HTR-8/SVneo (cell line): ENCODE measurements around the gene SELENOP.
"Not testable (repeated sequence)": the region's sequence is repeated elsewhere in the genome, so short reads cannot be mapped to it uniquely, and the experiment has no call there.

Experiments
- DNase-seq: peaks from one replicate; pipeline ENCODE4 v3.0.0; 2011; ENCODE audit warnings: low spot score, mixed read lengths; ENCODE audit not compliant: insufficient read length
- FAIRE-seq: peaks from 2 replicates; lab custom pipeline; 2011; peaks lifted over from hg19 to GRCh38; lab: Jason Lieb, UNC

SELENOP gene, protein sequence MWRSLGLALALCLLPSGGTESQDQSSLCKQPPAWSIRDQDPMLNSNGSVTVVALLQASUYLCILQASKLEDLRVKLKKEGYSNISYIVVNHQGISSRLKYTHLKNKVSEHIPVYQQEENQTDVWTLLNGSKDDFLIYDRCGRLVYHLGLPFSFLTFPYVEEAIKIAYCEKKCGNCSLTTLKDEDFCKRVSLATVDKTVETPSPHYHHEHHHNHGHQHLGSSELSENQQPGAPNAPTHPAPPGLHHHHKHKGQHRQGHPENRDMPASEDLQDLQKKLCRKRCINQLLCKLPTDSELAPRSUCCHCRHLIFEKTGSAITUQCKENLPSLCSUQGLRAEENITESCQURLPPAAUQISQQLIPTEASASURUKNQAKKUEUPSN

DNA sequence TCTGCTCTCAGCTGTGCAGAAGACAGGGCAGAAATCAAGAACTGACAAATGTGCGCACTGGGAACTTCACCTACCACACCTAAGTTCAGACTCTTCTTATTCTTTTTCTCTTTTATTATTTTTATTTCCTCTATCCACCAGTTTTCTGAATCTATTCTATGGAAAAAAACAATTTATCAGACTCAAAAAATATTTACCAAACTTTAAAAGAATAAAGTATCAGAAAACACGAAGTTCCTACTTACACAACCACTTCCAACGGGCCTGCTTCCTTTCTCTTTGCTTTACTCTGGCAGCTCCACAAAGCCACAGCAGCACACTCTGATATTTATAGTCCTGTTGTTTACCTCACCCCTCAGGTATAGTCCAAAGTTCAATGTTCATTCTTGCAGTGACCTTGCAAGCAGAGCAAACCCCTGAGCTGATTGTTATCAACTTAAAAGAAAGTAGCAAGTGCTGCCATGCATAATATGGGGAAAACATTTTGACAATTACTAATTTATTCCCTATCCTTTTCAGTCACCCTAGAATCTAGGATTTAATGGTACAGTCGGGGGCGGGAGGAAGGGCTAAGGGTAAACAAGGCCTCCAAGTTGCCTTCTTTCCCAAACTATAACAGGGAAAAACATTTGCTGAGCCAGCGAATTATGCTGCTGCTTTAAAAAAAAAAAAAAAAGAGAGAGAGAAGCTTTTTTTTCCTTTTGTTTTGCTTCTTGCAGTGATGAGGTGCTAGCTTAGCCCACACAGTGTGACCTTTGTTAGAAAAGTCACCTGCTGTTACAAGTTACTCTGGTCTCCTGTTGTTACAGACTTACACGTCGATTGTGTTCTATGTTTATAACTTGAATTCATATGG, at the start of gene SELENOP:
Gene SELENOP, minus strand, starts transcription at position 302 of the 856 bp plus-strand sequence. CDS start 3,539 bp downstream, outside the sequence.
- DNase-seq (no peak), FAIRE-seq (no peak)

DNA sequence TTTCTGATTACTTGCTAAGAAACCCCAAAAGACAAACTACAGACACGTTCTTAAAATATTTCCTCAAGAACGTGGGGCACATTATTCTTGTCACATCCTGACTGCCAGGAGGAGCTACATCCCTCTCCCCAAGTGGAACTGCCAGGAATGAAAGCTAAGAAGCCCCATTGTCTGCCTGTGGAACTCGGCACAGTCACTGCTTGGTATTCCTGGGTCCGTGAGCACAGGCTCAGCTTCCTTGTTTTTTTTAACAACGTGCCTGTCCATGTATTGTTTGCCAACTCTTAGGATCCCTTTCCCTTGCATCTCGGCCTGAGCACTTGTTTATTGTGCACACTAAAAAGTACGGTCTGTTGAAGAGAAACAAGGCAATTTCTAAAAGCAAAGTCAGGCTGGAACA, 47.0 kb upstream of the SELENOP start:
- DNase-seq = no peak
- FAIRE-seq = no peak

DNA sequence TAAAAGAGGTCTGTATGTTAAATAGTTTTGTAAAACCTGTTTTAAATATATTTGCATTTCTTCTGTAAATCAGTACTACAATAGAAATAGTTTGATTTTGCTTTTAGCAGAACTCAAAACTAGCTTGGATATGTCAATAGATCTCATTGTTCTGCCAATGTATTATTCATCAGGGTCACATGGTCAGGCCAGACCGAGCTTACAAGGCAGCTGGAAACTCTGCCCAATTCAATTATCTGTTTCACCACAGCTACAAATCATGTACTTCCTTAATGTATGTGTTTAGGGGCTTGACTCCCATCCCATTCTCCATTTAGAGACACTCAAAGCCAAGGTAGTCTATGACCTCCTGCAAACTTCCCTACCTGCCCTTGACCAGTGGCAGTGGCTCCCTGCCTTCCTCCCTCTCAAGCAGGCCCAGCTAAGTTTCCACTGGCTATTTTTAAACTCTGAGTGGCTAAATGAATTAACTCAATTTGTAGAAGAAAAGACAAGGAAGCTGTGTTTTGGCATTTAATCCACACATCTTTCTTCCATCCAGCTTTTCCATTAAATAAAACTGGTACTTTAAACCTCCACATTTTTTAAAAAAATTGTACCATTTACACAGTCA, 46.4 kb upstream of the SELENOP start:
- FAIRE-seq (no peak), DNase-seq (no peak)

DNA sequence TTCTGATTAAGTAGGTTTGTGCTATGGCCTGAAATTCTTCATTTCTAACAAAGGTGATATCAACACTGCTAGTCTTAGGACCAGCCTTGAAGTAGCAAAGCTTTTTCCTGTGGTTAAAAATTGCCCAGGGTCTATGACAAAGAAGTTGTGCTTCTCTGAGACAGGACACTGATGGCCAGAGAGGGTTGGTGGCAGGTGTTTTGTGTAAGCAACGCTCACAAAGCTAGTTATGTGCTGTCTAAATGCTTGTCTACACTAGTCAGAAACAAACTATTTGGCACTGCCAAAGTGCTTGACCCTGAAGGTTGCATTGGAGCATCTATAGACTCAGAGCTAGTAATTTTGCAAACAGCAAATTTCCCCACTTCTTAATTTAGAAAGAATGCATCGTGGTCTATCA, 44.1 kb upstream of the SELENOP start:
- FAIRE-seq (no peak), DNase-seq (no peak)

DNA sequence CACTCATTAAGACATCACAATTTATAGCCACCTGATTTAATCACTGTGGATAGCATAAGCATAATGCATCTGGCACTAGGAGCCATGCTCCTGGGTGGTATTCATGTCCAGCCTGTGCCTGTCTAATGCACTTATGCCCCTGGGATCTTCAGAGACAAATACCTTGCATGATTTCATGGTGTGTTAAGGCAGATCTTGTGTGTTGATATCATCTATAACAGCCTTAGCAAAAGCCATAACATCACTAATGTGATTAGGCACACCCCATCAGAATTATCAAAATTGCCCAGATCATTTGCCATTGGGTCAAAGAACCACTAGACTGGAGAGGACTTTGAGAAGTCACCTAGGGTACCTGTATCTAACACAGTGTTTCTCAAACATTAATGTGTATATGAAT, 43.7 kb upstream of the SELENOP start:
- FAIRE-seq = no peak
- DNase-seq = no peak

DNA sequence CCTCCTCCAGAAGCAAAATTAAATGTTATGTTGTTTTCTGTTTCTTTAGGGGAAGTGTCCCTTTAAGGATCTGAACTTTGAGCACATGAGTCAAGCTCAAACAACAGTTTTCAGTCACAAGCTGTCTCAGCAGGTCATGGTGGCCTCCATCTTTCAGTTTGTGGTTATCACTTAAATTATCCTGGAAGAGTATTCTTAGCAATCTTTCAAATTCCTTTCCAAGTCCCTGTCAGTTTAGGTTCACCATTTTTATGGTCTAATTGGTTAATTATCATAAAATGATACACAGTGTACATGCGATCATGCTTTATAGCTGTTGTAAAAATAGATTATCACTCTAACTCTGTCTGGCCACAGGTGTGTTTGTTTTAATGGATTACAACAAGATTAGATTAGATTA, 43.1 kb upstream of the SELENOP start:
- no peak for DNase-seq

DNA sequence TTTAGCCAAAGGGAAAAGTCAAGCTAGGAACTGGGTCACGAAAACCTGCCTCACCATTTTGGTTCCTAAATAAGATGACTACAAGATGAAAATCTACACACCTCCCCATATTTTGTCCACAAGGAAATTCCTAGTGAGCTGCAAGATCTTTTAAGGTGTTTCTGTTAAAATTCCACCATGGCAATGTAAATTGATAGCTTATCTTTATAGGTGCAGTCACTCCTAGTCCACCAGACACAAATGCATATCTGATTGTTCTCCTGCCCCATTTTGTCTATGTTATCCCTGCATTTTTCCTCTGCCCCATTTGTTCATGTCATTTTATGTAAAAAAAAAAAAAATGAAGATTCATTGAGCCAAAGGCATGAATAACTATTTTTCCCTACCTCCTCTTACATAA, 41.1 kb upstream of the SELENOP start:
- FAIRE-seq = no peak

More for the DNA sequence above, 43.1 kb upstream of the SELENOP start:
- FAIRE-seq = no peak

DNA sequence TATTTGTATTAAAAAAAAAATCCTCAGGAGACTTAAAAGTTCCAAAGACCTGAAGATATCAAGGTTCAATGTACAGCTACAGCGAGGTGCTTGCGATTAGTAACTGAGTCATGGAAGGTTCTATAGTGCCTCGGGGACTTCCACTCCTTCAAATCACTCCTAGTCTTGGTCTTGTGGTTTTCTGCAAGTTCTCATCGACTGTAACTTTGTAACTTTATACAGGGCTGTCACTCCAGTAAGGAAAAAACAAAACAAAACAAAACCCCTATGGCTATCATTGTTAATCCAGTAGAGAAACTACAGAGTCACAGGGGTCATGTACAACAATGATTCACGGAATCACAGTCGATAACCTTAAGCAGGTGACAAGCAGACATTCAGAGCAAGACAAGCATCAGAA, 39.8 kb upstream of the SELENOP start:
- no peak for FAIRE-seq
- no peak for DNase-seq

More for the DNA sequence above, 41.1 kb upstream of the SELENOP start:
- DNase-seq = no peak

DNA sequence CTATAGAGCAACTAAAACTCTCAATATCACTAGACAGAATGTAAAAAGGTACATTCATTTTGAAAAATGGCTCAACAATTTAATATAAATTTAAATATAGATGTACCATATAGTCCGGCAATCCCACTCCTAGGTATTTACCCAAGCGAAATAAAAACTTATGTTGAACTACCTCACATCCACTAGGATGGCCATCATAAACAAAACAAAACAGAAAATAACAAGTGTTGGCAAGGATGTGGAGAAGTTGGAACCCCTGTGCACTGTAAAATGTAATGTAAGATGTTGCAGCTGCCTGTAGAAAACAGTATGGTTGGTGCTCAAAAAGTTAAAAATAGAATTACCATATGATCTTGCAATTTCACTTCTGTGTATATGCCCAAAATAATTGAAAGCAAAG, 36.9 kb upstream of the SELENOP start:
- DNase-seq (no peak), FAIRE-seq (no peak)

DNA sequence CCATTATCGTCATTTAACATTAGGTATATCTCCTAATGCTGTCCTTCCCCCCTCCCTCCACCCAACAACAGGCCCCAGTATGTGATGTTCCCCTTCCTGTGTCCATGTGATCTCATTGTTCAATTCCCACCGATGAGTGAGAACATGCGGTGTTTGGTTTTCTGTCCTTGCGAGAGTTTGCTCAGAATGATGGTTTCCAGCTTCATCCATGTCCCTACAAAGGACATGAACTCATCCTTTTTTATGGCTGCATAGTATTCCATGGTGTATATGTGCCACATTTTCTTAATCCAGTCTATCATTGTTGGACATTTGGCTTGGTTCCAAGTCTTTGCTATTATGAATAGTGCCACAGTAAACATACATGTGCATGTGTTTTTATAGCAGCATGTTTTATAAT, 32.7 kb upstream of the SELENOP start:
- FAIRE-seq, DNase-seq: not testable (repeated sequence)

DNA sequence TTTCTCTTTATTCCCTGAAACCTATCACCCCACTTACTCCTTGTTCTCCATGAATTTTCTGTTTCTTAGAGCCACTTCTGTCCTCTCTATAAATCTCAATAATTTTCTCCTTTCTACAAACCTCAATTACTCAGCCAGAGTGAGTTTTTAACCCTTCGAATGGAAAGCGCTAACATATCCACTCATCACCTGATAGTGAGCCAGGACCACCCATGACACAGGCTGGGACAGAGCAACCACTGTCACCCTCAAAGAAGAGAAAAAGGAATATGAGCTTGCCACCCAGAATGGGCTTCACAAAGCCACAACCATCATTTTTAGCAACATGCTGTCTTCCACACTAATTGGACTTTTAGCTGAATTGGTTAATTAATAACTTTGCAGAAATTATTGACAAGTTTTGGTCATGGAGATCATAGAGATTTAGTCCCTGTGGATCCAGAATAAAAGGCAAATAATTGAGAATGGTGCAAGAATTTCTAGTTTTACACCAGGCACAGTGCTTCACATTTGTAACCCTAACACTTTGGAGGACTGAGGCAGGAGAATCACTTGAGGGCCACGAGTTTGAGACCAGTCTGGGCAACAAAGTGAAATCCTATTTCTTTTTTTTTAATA, 32.1 kb upstream of the SELENOP start:
- FAIRE-seq (no peak), DNase-seq (no peak)

DNA sequence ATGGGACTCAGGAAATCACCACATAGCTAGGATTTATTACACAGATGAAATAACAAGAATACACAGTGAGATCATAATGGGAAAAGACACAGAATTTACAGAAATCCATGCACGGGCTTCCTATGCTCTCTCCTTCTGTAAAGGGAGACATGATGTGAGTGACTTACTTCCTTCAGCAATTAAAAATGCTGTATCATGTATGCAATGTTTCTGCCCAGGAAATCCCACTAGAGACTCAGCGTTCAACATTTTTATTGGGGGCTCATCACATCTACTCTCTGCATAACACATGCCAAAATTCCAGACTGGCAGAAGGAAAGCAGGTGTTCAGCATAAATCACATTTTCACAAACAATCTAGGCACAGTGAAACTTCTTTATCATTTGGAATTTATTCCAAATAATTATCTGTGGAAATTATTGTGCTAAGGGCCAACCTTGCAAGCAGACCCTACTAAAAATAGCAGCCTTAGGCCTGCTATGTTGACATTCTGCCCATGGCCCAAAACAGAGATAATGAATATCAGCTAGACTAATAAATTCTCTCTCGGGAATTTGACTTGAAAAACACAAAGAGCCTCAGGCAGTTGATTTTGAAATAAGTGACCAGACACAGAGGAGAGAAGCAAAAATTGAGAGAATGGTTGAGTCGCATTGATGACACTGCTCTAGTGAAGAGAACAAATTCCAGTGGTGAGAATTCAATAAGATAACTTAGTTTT, 31.4 kb upstream of the SELENOP start:
- DNase-seq (no peak), FAIRE-seq (no peak)

DNA sequence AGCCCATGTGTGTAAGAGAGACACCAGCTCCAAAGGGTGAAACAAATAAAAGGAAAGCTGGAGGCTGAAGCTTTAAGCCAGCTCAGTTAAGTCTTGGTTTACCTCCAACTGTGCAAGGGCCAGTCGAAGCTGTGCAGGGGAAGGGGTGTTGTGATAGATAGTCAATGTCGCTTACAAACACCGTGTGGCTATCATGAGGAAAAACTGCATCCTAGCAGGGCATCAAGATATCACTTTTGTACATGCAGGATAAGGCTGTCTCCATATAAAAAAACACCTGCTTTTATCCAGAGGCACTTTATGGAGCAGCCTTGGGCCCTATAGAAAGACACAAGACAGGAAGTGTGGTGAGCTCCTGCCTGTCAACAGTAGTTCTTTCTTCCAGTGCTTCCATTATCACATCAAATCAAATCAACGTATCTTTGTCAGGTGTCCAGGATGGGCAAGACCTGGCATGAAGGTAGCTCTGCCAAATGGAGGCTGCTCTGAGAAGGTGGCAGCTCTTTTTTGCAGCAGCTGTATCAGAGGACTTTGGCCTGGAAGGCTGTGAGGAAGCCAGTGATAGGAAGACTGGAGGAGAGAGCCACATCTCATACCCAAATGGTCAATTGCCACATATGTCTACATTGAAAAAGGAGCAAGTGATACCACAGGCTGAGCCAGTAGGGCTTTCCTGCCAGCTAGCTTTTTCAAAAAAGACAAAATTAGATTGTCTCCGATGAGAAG, 29.3 kb upstream of the SELENOP start:
- FAIRE-seq = no peak
- no peak for DNase-seq

DNA sequence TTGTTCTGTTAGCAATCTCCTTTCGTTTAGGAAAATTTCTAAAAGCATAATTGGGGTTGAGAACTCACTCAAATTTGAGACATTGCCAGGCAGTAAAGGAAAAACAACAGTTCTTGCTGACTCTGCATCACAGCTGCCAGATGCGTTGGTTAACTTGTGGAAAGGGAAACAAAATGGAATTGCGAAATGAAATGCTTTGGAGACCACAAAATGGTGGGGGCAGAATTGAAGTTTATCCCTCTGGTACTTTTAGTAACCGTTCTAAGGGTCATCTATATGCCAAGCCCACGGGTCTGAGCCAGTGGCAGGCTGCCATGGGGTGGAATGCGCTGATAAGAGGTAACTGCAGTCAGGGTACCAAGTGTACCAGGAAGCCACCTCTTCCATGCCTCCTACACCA, 28.6 kb upstream of the SELENOP start:
- DNase-seq = peak; percentile 38
- FAIRE-seq = peak; percentile 4

DNA sequence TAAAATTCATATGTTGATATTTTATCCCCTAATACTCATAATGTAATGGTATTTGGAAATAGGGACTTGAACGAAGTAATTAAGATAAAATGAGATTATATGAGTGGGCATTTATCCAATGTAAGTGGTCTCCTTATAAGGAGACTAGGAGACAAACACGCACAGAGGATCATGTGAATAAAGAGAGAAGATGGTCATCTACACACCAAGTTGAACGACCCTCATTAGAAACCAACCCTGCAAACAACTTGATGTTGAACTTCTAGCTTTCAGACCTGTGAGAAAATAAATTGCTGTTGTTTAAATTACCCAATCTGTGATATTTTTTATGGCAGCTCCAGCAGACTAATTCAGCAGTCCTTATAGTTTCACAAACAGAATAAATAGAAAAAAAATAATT, 27.5 kb upstream of the SELENOP start:
- FAIRE-seq = no peak
- DNase-seq = no peak

DNA sequence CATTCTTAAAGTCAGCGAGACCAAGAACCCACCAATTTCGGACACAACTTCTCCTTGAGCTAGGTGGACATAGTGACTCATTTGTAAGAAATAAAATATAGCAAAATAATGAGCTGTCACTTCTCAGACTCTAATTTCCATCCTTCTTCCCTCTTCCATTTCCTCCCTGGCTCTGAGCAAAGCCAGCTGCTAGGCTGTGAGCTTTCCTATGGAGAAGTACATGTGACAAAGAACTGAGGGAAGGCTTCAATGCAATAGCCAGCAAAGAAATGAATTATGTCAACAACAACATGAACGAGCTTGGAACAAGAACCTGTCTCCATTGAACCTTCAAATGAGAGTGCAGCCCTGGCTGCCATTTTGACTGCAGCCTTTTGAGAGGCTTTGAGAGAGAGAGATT, 25.9 kb upstream of the SELENOP start:
- DNase-seq = no peak
- no peak for FAIRE-seq

DNA sequence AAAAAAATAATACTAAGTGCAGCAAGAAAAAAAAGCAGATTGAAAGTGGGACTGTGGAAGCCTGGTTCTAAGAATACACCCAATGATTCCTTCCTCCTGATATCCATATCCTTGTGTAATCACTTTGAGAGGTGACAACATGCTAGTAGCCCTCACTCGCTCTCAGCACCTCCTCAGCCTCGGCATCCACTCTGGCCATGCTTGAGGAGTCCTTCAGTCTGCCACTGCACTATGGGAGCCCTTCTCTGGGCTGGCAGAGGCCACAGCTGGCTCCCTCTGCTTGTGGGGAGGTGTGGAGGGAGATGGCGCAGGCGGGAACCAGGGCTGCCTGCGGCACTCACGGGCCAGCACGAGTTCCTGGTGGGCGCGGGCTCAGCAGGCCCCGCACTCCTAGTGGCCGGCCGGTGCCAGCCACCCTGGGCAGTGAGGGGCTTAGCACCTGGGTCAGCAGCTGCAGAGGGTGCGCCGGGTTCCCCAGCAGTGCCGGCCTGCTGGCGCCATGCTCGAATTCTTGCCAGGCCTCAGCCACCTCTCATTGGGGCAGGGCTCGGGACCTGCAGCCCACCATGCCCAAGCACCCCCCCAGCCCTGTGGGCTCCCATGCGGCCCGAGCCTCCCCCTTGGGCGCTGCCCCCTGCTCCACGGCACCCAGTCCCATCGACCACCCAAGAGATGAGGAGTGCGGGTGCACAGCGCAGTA, 24.5 kb upstream of the SELENOP start:
- FAIRE-seq = no peak
- no peak for DNase-seq

DNA sequence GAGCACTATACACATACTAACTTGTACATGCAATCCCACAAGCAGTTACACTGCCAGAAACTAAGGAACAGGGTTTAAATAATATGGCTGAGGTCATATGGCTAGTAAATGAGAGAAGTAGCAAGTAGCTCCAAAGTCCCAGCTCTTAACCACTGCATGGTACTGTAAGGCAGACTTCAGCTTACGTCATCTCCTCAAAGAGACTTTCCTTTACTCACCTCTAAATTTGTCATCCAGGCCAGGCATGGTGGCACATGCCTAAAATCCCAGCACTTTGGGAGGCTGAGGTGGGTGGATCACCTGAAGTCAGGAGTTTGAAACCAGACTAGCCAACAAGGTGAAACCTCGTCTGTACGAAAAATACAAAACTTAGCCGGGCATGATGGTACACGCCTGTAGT, 20.4 kb upstream of the SELENOP start:
- FAIRE-seq (no peak), DNase-seq (no peak)

DNA sequence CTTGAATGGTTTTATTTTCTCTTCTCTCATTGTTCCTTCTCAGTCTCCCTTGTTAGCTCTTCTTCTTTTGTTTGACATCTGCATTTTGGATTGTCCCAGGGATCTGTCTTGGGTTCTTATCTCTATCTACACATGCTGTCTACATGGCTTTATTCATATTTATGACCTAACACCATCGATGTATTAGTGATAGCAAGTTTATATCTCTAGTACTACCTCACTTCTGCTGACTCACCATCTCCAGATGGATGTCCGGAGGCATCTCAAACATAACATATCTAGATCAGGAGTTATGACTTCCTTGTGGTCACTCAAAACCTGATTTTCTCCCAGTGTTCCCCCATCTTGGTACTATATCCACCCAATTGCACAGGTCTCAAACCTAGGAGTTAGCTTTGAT, 19.2 kb upstream of the SELENOP start:
- DNase-seq (no peak), FAIRE-seq (no peak)
